ENCODE data around the gene ASCL1.

ASCL1 gene

GRCh38 chr12:102948941-102949352 lies 8.5 kb upstream of the ASCL1 start:
- TF ChIP-seq CTCF (IDR thresholded peaks at IDR 0.05; ENCODE audit: low read depth, low read length) = peak; percentile 78
- no peaks in the 10 kb centered on the region for H3K27me3 ChIP-seq (ENCODE audit: insufficient read depth, low read depth, severe bottlenecking)
- no peaks in the 10 kb centered on the region for H3K9me3 ChIP-seq (ENCODE audit: severe bottlenecking)
- no peak overlapping the region for H3K4me3 ChIP-seq (ENCODE audit: low read depth, low read length)
- H3K36me3 ChIP-seq = no peaks in the 10 kb centered on the region
- DNase-seq = peak; percentile 59
- no peak overlapping the region for H3K27ac ChIP-seq

GRCh38 chr12:102950107-102950949 lies 7.1 kb upstream of the ASCL1 start:
- Histone ChIP-seq H3K4me3 (ENCODE audit: low read depth, low read length) (peak overlapping the region; percentile 36), H3K27ac (no peak overlapping the region), H3K36me3 (no peaks in the 10 kb centered on the region), H3K27me3 (ENCODE audit: insufficient read depth, low read depth, severe bottlenecking) (no peaks in the 10 kb centered on the region), H3K9me3 (ENCODE audit: severe bottlenecking) (no peaks in the 10 kb centered on the region)
- TF ChIP-seq CTCF (IDR thresholded peaks at IDR 0.05; ENCODE audit: low read depth, low read length) = peak; percentile 79
- peak; percentile 79 for DNase-seq

- no peak for TF ChIP-seq CTCF (IDR thresholded peaks at IDR 0.05; ENCODE audit: low read depth, low read length)
- Histone ChIP-seq H3K4me3 (ENCODE audit: low read depth, low read length) (peak overlapping the region; percentile 36), H3K9me3 (ENCODE audit: severe bottlenecking) (no peaks in the 10 kb centered on the region), H3K27ac (no peak overlapping the region), H3K36me3 (no peaks in the 10 kb centered on the region), H3K27me3 (ENCODE audit: insufficient read depth, low read depth, severe bottlenecking) (no peaks in the 10 kb centered on the region)
- no peak for DNase-seq
These were observed 6.4 kb upstream of the ASCL1 start for GRCh38 chr12:102950950-102951619.

- no peak for DNase-seq
- no peaks in the 10 kb centered on the region for H3K9me3 ChIP-seq (ENCODE audit: severe bottlenecking)
- peaks cover 2% of the 10 kb centered on the region for H3K27me3 ChIP-seq (ENCODE audit: insufficient read depth, low read depth, severe bottlenecking)
- H3K4me3 ChIP-seq (ENCODE audit: low read depth, low read length) = no peak overlapping the region
- H3K27ac ChIP-seq = no peak overlapping the region
- no peaks in the 10 kb centered on the region for H3K36me3 ChIP-seq
- TF ChIP-seq CTCF (IDR thresholded peaks at IDR 0.05; ENCODE audit: low read depth, low read length) = no peak
These were observed 5.6 kb upstream of the ASCL1 start for GRCh38 chr12:102951841-102952240.

GRCh38 chr12:102953221-102953620 lies 4.3 kb upstream of the ASCL1 start:
- Histone ChIP-seq H3K9me3 (ENCODE audit: severe bottlenecking) (no peaks in the 10 kb centered on the region), H3K27ac (no peak overlapping the region), H3K36me3 (no peaks in the 10 kb centered on the region), H3K4me3 (ENCODE audit: low read depth, low read length) (no peak overlapping the region), H3K27me3 (ENCODE audit: insufficient read depth, low read depth, severe bottlenecking) (peaks cover 4% of the 10 kb centered on the region)
- no peak for DNase-seq
- TF ChIP-seq CTCF (IDR thresholded peaks at IDR 0.05; ENCODE audit: low read depth, low read length) = no peak

All from WERI-Rb-1 (cell line).